SU-DHL-6 (cell line): ENCODE results near the gene GRAMD1B.

ENCODE experiments used
- CTCF ChIP-seq: fragments of 200-600 bp; sonication (generic); IDR thresholded peaks from one replicate; pipeline ENCODE4 v1.5.1; 2017; ENCODE audit warnings: antibody characterized with exemption, mild to moderate bottlenecking, low read length, moderate library complexity; ENCODE audit not compliant: insufficient read depth, poor library complexity, severe bottlenecking
- EZH2phosphoT487 ChIP-seq: fragments of 200-600 bp; sonication (generic), shearing (Covaris generic); conservative IDR thresholded peaks from 2 replicates; pipeline ENCODE4 v1.6.1; 2018; ENCODE audit warnings: mild to moderate bottlenecking, antibody characterized with exemption, low read length, moderate library complexity, mixed read lengths

- TF ChIP-seq CTCF (no peak), EZH2phosphoT487 (no peak)
These were observed 50.8 kb downstream of the GRAMD1B start for GRCh38 chr11:123480882-123481281.
